ENCODE measurements around the gene SLC17A7.

Gene SLC17A7

DNA sequence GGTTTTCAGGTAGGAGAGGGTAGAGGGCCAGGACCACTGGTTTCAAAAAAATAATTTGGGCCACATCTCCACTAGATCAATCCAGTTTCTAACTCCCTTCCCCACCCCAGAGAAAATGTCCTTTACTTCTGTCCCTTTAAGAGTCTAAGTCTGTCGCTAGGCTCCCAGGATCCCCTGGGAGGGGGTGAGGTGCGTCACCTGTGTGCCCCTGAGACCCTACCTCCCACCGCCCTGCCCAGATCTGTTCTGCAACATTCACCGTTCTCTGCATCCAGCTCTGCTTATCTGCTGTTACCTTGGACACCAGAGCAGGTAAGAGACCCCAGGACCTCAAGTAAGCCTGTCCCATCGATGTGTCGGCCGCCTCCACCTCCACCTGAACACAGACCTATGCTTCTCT is 16.1 kb downstream of the SLC17A7 start, which contains the start of gene GFY:
Gene GFY, plus strand, starts transcription at position 211 of the 400 bp plus-strand sequence. CDS start 1,043 bp downstream, outside the sequence.
- TF ChIP-seq, protein P1, sequence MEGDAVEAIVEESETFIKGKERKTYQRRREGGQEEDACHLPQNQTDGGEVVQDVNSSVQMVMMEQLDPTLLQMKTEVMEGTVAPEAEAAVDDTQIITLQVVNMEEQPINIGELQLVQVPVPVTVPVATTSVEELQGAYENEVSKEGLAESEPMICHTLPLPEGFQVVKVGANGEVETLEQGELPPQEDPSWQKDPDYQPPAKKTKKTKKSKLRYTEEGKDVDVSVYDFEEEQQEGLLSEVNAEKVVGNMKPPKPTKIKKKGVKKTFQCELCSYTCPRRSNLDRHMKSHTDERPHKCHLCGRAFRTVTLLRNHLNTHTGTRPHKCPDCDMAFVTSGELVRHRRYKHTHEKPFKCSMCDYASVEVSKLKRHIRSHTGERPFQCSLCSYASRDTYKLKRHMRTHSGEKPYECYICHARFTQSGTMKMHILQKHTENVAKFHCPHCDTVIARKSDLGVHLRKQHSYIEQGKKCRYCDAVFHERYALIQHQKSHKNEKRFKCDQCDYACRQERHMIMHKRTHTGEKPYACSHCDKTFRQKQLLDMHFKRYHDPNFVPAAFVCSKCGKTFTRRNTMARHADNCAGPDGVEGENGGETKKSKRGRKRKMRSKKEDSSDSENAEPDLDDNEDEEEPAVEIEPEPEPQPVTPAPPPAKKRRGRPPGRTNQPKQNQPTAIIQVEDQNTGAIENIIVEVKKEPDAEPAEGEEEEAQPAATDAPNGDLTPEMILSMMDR (IDR thresholded peaks at IDR 0.05): no peak
- H3K4me3 ChIP-seq (ENCODE audit: low read depth in 1 of 2, low read length in 1 of 2): no peak within 1 kb of the TSS
- H3K27ac ChIP-seq: no peak within 1 kb of the TSS
- peaks cover 13 to 19% of the 10 kb centered on the region in 2 experiments for H3K4me1 ChIP-seq (ENCODE audit: control insufficient read depth in 1 of 2, insufficient read depth in 1 of 2, low read depth in 1 of 2, low read length in 1 of 2)
- H3K9me3 ChIP-seq: no peaks in the 10 kb centered on the region
- H3K27me3 ChIP-seq: peaks cover 100% of the 10 kb centered on the region
- H3K36me3 ChIP-seq: no peaks in the 10 kb centered on the region

DNA sequence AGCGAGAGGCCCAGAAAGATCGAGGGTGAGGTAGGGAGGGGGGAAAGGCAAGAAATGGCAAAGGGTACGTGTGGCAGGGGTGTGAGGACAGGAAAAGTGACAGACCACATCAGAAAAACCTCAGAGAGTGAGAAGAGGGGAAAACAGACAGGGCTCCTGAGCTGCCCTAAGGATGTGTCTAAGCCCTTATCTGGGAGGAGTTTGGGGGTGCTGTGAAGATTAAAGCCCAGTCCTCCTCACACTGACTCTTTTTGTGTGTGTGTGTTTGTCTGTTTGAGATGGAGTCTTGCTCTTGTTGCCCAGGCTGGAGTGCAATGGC is 17.4 kb downstream of the SLC17A7 start:
- H3K4me3 ChIP-seq (ENCODE audit: low read depth in 1 of 2, low read length in 1 of 2): no peak overlapping the region
- H3K27ac ChIP-seq: no peak overlapping the region
- H3K36me3 ChIP-seq: no peaks in the 10 kb centered on the region
- TF ChIP-seq, protein P1 (IDR thresholded peaks at IDR 0.05): no peak
- H3K27me3 ChIP-seq: peaks cover 100% of the 10 kb centered on the region
- peaks cover 13 to 19% of the 10 kb centered on the region in 2 experiments for H3K4me1 ChIP-seq (ENCODE audit: control insufficient read depth in 1 of 2, insufficient read depth in 1 of 2, low read depth in 1 of 2, low read length in 1 of 2)
- H3K9me3 ChIP-seq: no peaks in the 10 kb centered on the region

DNA sequence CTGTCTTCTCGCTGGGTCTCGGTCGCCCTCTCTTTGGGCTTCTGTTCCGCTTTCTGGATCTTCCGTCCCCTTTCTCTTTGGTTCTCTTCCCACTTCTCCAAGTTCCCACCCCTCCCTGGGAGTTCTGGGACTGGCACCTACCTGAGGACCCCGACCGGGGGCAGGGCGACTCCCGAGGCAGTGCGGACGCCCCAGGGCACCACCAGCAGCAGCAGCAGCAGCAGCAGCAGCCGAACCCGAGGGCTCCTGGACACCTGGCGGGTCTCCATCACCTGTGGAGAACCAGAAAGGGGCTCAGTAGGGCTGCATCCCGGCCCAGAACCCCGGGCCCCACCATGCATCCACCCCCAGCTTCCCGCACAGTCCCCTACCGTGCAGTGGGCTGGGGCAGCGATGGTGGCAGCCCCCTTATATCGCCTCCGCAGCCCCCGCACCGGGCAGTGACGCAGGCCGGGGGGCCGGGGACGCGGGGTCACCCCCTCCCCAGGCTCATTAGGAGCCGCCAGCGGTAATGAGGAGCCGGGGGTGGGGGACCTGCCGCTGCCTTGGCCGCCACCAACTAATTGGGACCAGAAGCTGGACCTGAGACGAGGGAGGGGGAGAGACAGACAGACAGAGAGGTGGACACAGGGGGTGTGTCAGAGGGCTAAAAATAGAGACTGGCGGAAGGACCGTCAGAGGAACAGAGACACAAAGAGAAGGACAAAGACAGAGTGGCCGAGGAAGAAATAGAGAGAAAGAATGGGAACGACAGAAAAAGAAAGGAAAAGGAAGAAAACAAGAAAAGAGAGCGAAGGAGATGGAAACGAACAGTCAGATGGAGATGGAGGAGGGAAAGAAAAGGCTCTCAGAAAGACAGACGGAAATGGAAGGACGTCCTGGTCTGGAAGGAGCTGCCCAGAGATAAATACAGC is 18.0 kb downstream of the SLC17A7 start, which contains the start of gene PTH2:
Gene PTH2, minus strand, starts transcription at position 371 of the 914 bp plus-strand sequence. Its CDS starts 102 bp downstream, at position 269.
- peaks cover 98% of the 10 kb centered on the region for H3K27me3 ChIP-seq
- peaks cover 13 to 19% of the 10 kb centered on the region in 2 experiments for H3K4me1 ChIP-seq (ENCODE audit: control insufficient read depth in 1 of 2, insufficient read depth in 1 of 2, low read depth in 1 of 2, low read length in 1 of 2)
- TF ChIP-seq, protein P1 (IDR thresholded peaks at IDR 0.05): no peak
- H3K36me3 ChIP-seq: no peaks in the 10 kb centered on the region
- H3K4me3 ChIP-seq (ENCODE audit: low read depth in 1 of 2, low read length in 1 of 2): peak within 1 kb of the TSS; percentile 23 to 24
- H3K9me3 ChIP-seq: no peaks in the 10 kb centered on the region
- no peak within 1 kb of the TSS for H3K27ac ChIP-seq

DNA sequence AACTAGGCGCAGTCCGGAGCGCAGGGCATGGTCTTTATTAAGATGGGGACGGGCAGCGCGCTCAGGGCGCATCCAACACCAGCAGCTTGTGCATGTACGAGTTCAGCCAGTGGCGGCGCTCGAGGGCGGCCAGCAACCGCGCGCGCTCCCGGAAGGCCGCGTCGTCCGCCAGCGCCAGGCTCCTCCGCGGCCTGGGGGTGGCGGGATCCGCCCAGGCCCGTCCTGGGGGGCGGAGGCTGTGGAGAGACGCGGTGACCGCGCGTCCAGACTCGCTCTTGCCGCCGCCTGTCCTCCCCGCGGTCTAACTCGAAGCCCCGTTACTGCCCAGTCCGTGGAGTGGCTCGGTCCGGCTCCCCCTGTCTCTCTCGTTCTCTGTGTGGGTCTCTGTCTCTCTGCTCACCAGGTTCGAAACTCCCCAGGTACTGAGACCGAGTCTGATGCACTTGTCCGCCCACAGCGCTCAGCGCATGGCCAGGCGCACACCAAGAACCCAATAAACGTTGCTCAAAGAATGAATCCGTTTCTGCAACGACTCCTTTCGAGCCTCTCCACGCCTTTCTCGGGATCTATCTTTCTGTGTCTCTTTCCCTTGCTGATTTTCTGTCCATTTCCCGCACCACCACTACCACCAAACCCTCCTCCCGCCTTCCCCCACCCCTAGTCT is 18.8 kb downstream of the SLC17A7 start:
- H3K27ac ChIP-seq: no peak overlapping the region
- TF ChIP-seq, protein P1 (IDR thresholded peaks at IDR 0.05): no peak
- H3K27me3 ChIP-seq: peaks cover 90% of the 10 kb centered on the region
- H3K36me3 ChIP-seq: no peaks in the 10 kb centered on the region
- peak overlapping the region; percentile 23 to 24 for H3K4me3 ChIP-seq (ENCODE audit: low read depth in 1 of 2, low read length in 1 of 2)
- H3K4me1 ChIP-seq (ENCODE audit: control insufficient read depth in 1 of 2, insufficient read depth in 1 of 2, low read depth in 1 of 2, low read length in 1 of 2): peaks cover 18 to 24% of the 10 kb centered on the region in 2 experiments
- H3K9me3 ChIP-seq: no peaks in the 10 kb centered on the region

DNA sequence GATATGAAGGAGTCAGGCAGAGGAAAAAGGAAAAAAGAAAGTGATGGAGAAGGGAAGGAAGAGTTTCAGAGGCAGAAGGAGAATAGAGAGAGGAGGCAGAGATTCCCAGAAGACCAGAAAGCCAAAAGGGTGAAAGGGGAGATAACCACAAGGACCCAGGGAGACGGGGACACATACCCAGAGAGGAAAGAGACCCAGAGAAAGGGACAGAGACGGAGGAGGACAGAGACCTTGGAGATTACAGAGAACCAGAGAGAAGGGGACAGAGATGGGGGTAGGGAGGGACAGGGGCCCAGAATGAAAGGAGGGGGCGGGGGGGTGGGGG is 19.5 kb downstream of the SLC17A7 start:
- no peak overlapping the region for H3K27ac ChIP-seq
- TF ChIP-seq, protein P1 (IDR thresholded peaks at IDR 0.05): no peak
- no peaks in the 10 kb centered on the region for H3K9me3 ChIP-seq
- H3K4me1 ChIP-seq (ENCODE audit: control insufficient read depth in 1 of 2, insufficient read depth in 1 of 2, low read depth in 1 of 2, low read length in 1 of 2): peaks cover 19 to 25% of the 10 kb centered on the region in 2 experiments
- H3K27me3 ChIP-seq: peaks cover 83% of the 10 kb centered on the region
- H3K4me3 ChIP-seq (ENCODE audit: low read depth in 1 of 2, low read length in 1 of 2): no peak overlapping the region
- H3K36me3 ChIP-seq: no peaks in the 10 kb centered on the region

Measured in neutrophil (primary cell).